Epidermal melanocyte (primary cell): ENCODE results near the gene MAGEA12.
"Not testable (repeated sequence)": the region's sequence is repeated elsewhere in the genome, so short reads cannot be mapped to it uniquely, and the experiment has no call there.

Experiments used
- DNase-seq: peaks from one replicate; pipeline ENCODE4 v3.0.0; 2011; ENCODE audit warnings: low spot score; ENCODE audit not compliant: insufficient read length

Gene MAGEA12

DNA sequence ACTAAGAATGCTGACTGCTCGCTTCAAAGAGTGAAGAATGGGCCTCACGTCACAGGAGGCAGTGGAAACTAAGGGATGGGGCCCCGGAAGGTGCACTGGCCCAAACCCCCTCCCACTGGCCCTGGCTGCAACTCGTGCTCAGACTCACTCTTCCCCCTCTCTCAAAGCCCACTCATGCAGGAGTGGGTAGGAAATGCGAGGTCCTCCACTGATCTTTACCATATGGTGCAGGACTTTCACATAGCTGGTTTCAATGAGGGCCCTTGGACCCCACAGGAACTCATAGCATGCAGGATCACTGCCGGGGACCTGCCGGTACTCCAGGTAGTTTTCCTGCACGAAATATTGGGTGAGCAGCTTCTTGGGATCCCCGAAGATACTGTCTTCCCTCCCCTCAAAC lies 33.0 kb downstream of the MAGEA12 start:
- not testable (repeated sequence) for DNase-seq

DNA sequence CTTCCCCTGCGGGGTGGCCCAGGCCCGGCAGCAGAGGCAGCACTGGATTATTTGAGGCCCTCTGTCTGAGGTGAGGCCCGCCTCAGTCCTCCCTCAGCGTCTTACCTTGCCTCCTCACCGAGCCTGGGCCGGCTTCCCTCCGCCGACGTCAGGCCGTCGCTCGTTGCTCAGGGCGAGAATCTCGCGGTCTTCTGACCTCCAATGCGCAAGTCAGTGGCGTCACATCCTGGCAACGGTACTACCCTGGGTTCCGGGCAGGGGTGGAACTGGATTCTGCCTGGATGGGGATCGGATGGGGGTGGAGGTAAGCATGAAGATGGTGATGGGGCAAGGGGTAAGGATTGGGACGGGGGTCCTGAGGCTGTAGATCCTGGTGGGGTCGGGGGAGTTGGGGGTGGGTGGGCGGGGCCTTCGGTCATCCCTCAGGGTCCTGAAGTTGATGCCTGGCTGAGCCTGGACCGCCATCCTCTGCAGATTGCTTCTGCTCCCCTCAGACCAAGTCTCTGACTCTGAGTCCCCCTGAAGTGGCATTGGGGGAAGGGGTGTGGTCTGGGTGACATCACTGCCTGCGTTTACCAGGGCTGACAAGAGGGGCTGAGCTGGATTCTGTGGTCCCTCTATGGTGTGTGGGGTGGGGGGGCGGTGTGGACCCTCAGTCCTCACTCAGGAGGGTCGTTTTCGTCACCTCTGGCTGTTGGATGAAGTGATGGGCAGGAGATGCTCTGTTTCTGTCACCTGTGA lies 36.2 kb downstream of the MAGEA12 start, which contains the start of gene MAGEA6:
Gene MAGEA6 (minus strand): TSS at position 141 of the 741 bp plus-strand sequence. CDS start 2,039 bp downstream, outside the sequence.
- DNase-seq: not testable (repeated sequence)

DNA sequence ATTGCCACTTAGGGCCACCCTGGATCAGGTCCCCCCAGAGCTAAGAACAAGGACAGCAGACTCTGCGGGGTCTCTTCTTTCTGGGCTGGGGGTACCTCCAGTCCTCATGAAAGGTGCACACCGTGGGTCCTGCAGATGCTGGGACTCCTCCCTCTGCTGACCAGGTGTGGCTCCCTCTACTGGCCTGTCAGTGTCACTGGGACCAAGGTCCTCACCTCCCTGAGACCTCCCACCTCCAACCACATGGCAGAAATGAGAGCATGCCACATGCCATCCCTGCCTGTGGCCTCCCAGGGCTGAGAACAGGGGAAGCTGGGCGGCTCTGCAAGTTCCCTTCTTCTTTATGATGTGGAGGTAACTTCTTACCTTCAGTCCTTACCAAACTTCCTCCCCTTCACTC lies 53.5 kb downstream of the MAGEA12 start:
- DNase-seq: not testable (repeated sequence)
